HG02884 (cell line): ENCODE results near the gene TXLNA.
"Not testable (repeated sequence)": the region's sequence is repeated elsewhere in the genome, so short reads cannot be mapped to it uniquely, and the experiment has no call there.

Source experiments
- ATAC-seq: cut with Tn5 transposase; IDR thresholded peaks from one replicate; pipeline ENCODE4 v1.9.1; 2021; ENCODE audit warnings: mild to moderate bottlenecking, moderate library complexity; ENCODE audit not compliant: unreplicated experiment

TXLNA gene

GRCh38 chr1:32179443-32180185 lies at the start of gene TXLNA:
Gene TXLNA (plus strand): TSS chr1:32179675. CDS start chr1:32180346, 671 bp downstream.
- peak; percentile 88 for ATAC-seq

GRCh38 chr1:32133950-32134280 lies 45.6 kb upstream of the TXLNA start:
- ATAC-seq, result not testable (repeated sequence)

- no peak for ATAC-seq
These were observed 42.4 kb upstream of the TXLNA start for GRCh38 chr1:32137111-32137510.

GRCh38 chr1:32138965-32139364 lies 40.5 kb upstream of the TXLNA start:
- no peak for ATAC-seq

- ATAC-seq, result no peak
These were observed 36.8 kb upstream of the TXLNA start for GRCh38 chr1:32142446-32143301.

GRCh38 chr1:32143302-32143695 lies 36.2 kb upstream of the TXLNA start:
- ATAC-seq, result not testable (repeated sequence)

- ATAC-seq, result no peak
These were observed 35.4 kb upstream of the TXLNA start for GRCh38 chr1:32144033-32144432.

GRCh38 chr1:32147799-32148198 lies 31.7 kb upstream of the TXLNA start:
- not testable (repeated sequence) for ATAC-seq

- no peak for ATAC-seq
These were observed 28.6 kb upstream of the TXLNA start for GRCh38 chr1:32150847-32151246.

GRCh38 chr1:32151319-32151787 lies 28.1 kb upstream of the TXLNA start:
- ATAC-seq, result no peak

- no peak for ATAC-seq
These were observed 20.3 kb upstream of the TXLNA start for GRCh38 chr1:32159189-32159588.

GRCh38 chr1:32163405-32163804 lies 16.1 kb upstream of the TXLNA start:
- ATAC-seq, result no peak

- ATAC-seq, result not testable (repeated sequence)
These were observed 13.8 kb upstream of the TXLNA start for GRCh38 chr1:32165633-32166032.

GRCh38 chr1:32170991-32171390 lies 8.5 kb upstream of the TXLNA start:
- ATAC-seq, result no peak

- ATAC-seq, result no peak
These were observed 6.7 kb upstream of the TXLNA start for GRCh38 chr1:32172621-32173245.

GRCh38 chr1:32178380-32179192 lies 889 bp upstream of the TXLNA start:
- no peak for ATAC-seq

- no peak for ATAC-seq
These were observed 357 bp upstream of the TXLNA start for GRCh38 chr1:32179193-32179442.

- ATAC-seq, result no peak
These were observed 948 bp downstream of the TXLNA start for GRCh38 chr1:32180186-32181060.

GRCh38 chr1:32181065-32181464 lies 1.6 kb downstream of the TXLNA start:
- ATAC-seq, result no peak

GRCh38 chr1:32181563-32181962 lies 2.1 kb downstream of the TXLNA start:
- no peak for ATAC-seq
